Activated CD8-positive, alpha-beta T cell treated with anti-CD3 and anti-CD28 coated beads for 36 hours (primary cell): ENCODE measurements around the gene EIPR1. TPM values are rescaled to one million over a fixed set of nuclear protein-coding genes. Genes with fewer than 3 reads are reported as not detected.

Experiments
- ATAC-seq: fragments of 200-7000 bp; cut with Tn5 transposase; one replicate; pipeline ENCODE4 v1.10.0; 2021; ENCODE audit warnings: mild to moderate bottlenecking, moderate library complexity
- CTCF ChIA-PET: fragments of 350-600 bp; sonication (Branson Sonifier 250); formaldehyde crosslinking; loops from one replicate; lab custom pipeline; 2021; ENCODE audit warnings: antibody characterized with exemption; lab: Charles Lee
- POLR2A ChIA-PET: fragments of 350-600 bp; sonication (Branson Sonifier 250); formaldehyde crosslinking; loops from one replicate; lab custom pipeline; 2021; ENCODE audit warnings: antibody characterized with exemption; lab: Charles Lee
- DNase-seq: peaks from one replicate; pipeline ENCODE4 v3.0.0-alpha.2; 2020
- H3K27ac Mint-ChIP-seq: one replicate; pipeline ENCODE4 v1.8.0; 2021; ENCODE audit warnings: mild to moderate bottlenecking, mixed read lengths
- H3K27me3 Mint-ChIP-seq: one replicate; pipeline ENCODE4 v1.8.0; 2021; ENCODE audit warnings: mixed read lengths
- H3K36me3 Mint-ChIP-seq: one replicate; pipeline ENCODE4 v1.8.0; 2021; ENCODE audit warnings: low read depth, mixed read lengths
- H3K4me1 Mint-ChIP-seq: one replicate; pipeline ENCODE4 v1.8.0; 2021; ENCODE audit warnings: low read depth, mixed read lengths
- H3K4me3 Mint-ChIP-seq: one replicate; pipeline ENCODE4 v1.8.0; 2021; ENCODE audit warnings: mild to moderate bottlenecking, moderate library complexity, mixed read lengths
- H3K9me3 Mint-ChIP-seq: one replicate; pipeline ENCODE4 v1.8.0; 2021; ENCODE audit warnings: mixed read lengths
- intact Hi-C: fragments of 100-400 bp; cut with micrococcal nuclease; formaldehyde crosslinking; loops from one replicate; pipeline ENCODE4 v1.10.0; 2022
- total RNA-seq, 2 experiments: library from RNA; stranded (reverse); gene quantifications; one replicate each; pipeline ENCODE4 v1.2.3, GENCODE V29; 2021
- TF ChIP-seq, protein P1 (sequence below): fragments of 200-600 bp; IDR thresholded peaks from one replicate; pipeline ENCODE4 v1.8.0; 2022; ENCODE audit warnings: antibody characterized with exemption, mild to moderate bottlenecking

Gene EIPR1
- total RNA-seq, 2 experiments from 2014 or later = 38.4 to 39.1 TPM

DNA sequence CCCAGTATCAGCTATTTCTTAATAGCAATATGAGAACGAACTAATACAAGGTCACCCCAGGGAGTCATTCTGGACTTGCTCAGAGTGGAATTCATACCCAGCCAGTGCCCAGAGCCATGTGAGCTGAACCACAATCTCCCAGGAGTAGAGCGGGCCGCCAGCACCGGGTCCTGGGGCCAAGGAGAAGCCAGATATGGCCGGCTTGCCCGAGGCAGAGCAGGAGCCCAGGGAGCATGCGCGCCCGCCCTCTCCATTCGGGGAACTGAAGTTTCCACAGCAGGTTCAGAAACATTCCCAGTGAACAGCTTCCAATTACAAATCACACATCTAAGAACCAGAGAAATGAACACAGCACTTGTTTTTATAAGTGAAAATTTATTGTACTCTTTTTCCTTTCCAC, 37.5 kb downstream of the EIPR1 start:
- POLR2A ChIA-PET = no interaction called here
- no peak for DNase-seq
- Mint-ChIP-seq H3K4me3 (no peak overlapping the region), H3K4me1 (peaks cover 2% of the 10 kb centered on the region), H3K27me3 (no peaks in the 10 kb centered on the region), H3K27ac (no peak overlapping the region), H3K9me3 (no peaks in the 10 kb centered on the region), H3K36me3 (peaks cover 17% of the 10 kb centered on the region)
- ATAC-seq = no peak
- intact Hi-C loops = no loop called here
- CTCF ChIA-PET = no interaction called here
- TF ChIP-seq, protein P1, sequence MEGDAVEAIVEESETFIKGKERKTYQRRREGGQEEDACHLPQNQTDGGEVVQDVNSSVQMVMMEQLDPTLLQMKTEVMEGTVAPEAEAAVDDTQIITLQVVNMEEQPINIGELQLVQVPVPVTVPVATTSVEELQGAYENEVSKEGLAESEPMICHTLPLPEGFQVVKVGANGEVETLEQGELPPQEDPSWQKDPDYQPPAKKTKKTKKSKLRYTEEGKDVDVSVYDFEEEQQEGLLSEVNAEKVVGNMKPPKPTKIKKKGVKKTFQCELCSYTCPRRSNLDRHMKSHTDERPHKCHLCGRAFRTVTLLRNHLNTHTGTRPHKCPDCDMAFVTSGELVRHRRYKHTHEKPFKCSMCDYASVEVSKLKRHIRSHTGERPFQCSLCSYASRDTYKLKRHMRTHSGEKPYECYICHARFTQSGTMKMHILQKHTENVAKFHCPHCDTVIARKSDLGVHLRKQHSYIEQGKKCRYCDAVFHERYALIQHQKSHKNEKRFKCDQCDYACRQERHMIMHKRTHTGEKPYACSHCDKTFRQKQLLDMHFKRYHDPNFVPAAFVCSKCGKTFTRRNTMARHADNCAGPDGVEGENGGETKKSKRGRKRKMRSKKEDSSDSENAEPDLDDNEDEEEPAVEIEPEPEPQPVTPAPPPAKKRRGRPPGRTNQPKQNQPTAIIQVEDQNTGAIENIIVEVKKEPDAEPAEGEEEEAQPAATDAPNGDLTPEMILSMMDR = no peak

DNA sequence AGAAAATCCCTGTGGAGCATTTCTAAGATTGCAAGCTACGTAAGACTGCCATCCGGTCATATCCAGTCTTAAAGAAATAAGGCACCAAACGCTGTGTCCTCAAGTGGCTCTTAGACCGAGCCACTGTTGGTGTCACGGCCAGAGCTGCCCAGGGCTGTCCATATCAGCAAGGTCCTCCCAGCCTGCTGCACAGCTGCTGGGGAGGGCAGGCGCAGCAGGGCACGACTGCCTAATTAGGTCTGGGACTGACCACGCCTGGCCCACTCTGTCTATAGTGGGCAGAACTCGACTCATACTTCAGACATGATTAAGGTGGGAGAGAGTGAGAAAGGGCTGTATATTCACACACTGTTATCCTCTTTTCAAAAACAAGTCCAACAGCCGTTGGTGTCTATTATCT, 39.3 kb downstream of the EIPR1 start:
- CTCF ChIA-PET = no interaction called here
- H3K9me3 Mint-ChIP-seq = no peaks in the 10 kb centered on the region
- no peak overlapping the region for H3K4me3 Mint-ChIP-seq
- POLR2A ChIA-PET = no interaction called here
- TF ChIP-seq, protein P1 = no peak
- peaks cover 26% of the 10 kb centered on the region for H3K36me3 Mint-ChIP-seq
- ATAC-seq (no peak), DNase-seq (no peak)
- no peak overlapping the region for H3K27ac Mint-ChIP-seq
- intact Hi-C loops = no loop called here
- peaks cover 2% of the 10 kb centered on the region for H3K4me1 Mint-ChIP-seq
- H3K27me3 Mint-ChIP-seq = no peaks in the 10 kb centered on the region

DNA sequence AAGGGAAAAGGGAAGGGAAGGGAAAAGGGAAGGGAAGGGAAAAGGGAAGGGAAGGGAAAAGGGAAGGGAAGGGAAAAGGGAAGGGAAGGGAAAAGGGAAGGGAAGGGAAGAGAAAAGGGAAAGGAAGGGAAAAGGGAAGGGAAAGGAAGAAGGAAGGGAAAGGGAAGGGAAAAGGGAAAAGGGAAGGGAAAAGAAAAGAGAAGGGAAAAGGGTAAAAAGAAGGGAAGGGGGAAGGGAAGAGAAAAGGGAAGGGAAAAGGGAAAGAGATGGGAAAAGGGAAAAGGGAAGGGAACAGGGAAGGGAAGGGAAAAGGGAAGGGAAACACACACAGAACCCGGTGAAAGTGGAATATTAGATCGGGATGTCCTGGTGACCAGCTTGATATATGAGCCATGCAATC, 40.8 kb downstream of the EIPR1 start:
- no peak overlapping the region for H3K4me3 Mint-ChIP-seq
- ATAC-seq (no peak), DNase-seq (no peak)
- H3K27me3 Mint-ChIP-seq = no peaks in the 10 kb centered on the region
- intact Hi-C loops = no loop called here
- ChIA-PET POLR2A (no interaction called here), CTCF (no interaction called here)
- H3K36me3 Mint-ChIP-seq = peaks cover 39% of the 10 kb centered on the region
- no peak overlapping the region for H3K27ac Mint-ChIP-seq
- TF ChIP-seq, protein P1 = no peak
- H3K4me1 Mint-ChIP-seq = no peaks in the 10 kb centered on the region
- H3K9me3 Mint-ChIP-seq = no peaks in the 10 kb centered on the region

DNA sequence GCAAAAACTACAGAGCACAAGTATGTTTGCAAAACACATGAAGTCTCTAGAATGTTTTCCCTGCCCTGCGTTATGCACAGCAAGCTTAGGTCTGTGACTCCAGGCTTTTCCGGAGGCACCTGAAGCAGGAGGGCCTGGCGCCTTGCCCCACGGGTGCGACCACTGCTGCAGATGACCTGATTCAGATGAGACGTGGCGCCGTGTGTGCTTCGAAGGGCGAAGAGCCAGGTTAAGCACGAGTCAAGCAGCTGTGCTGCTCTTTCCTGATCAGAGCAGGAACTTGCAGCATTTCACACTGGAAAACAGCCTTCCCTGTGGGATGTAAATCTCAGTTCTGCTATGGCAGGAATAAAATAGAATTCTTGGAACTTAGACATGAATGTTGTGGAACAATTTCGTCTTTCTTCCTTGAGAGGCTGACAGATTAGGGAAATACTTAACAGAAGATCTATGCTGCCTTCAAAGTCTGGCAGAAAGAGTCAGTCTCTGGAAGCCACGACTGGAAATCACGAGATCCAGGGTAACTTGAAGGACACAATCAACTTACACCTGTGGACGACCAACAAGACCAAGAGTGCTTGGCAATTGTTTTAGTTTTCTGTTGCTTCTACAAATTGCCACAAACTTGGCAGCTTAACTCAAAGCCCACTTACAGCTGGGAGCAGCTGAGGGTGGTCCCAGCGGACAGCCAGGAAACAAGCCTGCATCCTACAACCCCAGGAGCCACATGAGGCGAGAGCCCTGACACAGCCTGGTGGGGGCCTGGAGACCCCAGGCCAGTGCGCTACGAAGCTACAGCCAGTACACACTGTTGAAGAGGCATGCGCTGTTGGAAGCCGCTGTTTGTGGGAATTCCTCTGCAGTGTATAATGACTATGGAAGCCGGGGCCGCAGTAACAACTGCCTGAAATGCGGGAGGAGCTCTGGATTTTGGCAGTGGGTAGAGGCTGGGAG, 42.9 kb downstream of the EIPR1 start:
- no peak overlapping the region for H3K4me3 Mint-ChIP-seq
- DNase-seq (no peak), ATAC-seq (no peak)
- no peaks in the 10 kb centered on the region for H3K9me3 Mint-ChIP-seq
- TF ChIP-seq, protein P1 = no peak
- ChIA-PET CTCF (no interaction called here), POLR2A (interaction anchor here (0.6 kb wide), 1 partner anchor 21 kb away, joined by 3 read pairs; no protein-coding TSS in a partner anchor)
- intact Hi-C loops = no loop called here
- H3K4me1 Mint-ChIP-seq = no peaks in the 10 kb centered on the region
- no peaks in the 10 kb centered on the region for H3K27me3 Mint-ChIP-seq
- H3K27ac Mint-ChIP-seq = no peak overlapping the region
- H3K36me3 Mint-ChIP-seq = peaks cover 49% of the 10 kb centered on the region

DNA sequence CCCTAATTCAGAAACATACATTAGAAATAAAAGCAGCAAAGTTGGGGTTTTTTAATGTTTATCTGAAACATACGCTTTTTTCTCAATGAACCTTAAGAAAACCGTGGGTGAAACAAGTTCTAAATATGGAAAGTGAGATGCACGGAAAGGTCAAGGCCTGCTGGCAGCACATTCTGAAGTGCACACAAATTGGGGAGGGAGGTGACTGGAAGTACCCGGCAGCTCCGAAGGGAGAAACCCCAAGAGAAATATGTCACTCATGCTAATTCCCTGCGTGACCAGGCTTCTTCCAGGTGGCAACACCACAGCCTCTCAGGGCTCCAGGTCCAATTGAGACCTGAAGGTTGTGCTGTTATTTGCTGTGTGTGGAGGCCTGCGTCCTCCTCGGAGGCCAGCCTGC, 45.5 kb downstream of the EIPR1 start:
- H3K27ac Mint-ChIP-seq = no peak overlapping the region
- intact Hi-C loops = no loop called here
- no peak for ATAC-seq
- H3K36me3 Mint-ChIP-seq = peaks cover 49% of the 10 kb centered on the region
- TF ChIP-seq, protein P1 = no peak
- H3K4me1 Mint-ChIP-seq = no peaks in the 10 kb centered on the region
- ChIA-PET CTCF (no interaction called here), POLR2A (no interaction called here)
- H3K9me3 Mint-ChIP-seq = no peaks in the 10 kb centered on the region
- DNase-seq = no peak
- H3K27me3 Mint-ChIP-seq = no peaks in the 10 kb centered on the region
- H3K4me3 Mint-ChIP-seq = no peak overlapping the region
